RCC 7860 (cell line): ENCODE results near the gene PPARD.
"Not testable (repeated sequence)": the region's sequence is repeated elsewhere in the genome, so short reads cannot be mapped to it uniquely, and the experiment has no call there.

Experiments used
- DNase-seq: peaks from one replicate; pipeline ENCODE4 v3.0.0-alpha.2; 2015; ENCODE audit warnings: low spot score
- FAIRE-seq: peaks from 2 replicates; lab custom pipeline; 2012; peaks lifted over from hg19 to GRCh38; lab: Jason Lieb, UNC

PPARD gene

GRCh38 chr6:35342258-35343091 lies at the start of gene PPARD:
Gene PPARD (plus strand): TSS chr6:35342558. CDS start chr6:35411088, 68,530 bp downstream.
- no peak for FAIRE-seq

GRCh38 chr6:35293681-35294080 lies 48.7 kb upstream of the PPARD start:
- FAIRE-seq (no peak), DNase-seq (no peak)

More at GRCh38 chr6:35342258-35343091, at the start of gene PPARD:
- DNase-seq, result peak; percentile 83

GRCh38 chr6:35294308-35294945 lies 47.9 kb upstream of the PPARD start:
- no peak for FAIRE-seq
- DNase-seq, result peak; percentile 24

GRCh38 chr6:35295036-35295435 lies 47.3 kb upstream of the PPARD start:
- FAIRE-seq (no peak), DNase-seq (no peak)

DNA sequence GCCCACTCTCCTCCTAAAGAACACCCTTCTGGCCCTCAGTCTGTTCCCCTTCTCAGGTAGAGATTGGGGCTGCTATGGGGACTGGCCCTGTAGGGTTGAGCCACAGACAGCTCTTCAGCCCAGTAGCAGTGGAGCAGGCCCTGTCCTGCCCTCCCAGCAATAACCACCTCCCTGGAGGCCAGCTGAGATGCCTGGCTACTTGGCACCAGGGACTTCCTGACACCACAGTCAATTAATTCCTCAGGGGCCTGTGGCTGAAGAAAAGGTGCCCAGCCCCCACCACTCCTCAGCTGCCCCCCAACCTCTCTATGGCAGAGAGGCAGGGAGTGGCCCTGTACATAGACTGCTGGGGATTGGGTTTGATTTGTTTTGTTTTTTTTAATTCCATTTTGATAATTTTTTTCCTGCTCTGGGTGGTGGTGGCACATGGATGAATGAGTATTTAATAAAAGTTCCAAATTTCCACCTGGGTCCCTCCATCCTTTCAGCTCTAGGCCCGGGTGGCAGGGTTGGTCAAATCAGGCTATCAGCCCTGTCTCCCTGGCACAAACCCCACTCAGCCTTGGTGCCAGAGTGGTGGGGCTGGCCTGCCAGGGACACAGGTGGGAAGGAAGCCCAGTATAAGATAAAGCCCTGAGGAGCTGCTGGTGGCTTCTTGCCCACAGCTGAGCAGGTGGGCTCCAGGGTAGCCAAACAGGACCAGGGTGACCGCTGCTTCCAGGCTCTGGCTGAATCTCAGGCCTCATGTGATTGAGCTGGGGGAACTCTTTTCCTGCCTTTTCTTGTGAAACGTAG lies 46.6 kb upstream of the PPARD start:
- FAIRE-seq, result no peak

GRCh38 chr6:35296931-35297600 lies 45.3 kb upstream of the PPARD start:
- FAIRE-seq, result no peak
- DNase-seq, result no peak

More for the DNA sequence above, 46.6 kb upstream of the PPARD start:
- DNase-seq, result no peak

DNA sequence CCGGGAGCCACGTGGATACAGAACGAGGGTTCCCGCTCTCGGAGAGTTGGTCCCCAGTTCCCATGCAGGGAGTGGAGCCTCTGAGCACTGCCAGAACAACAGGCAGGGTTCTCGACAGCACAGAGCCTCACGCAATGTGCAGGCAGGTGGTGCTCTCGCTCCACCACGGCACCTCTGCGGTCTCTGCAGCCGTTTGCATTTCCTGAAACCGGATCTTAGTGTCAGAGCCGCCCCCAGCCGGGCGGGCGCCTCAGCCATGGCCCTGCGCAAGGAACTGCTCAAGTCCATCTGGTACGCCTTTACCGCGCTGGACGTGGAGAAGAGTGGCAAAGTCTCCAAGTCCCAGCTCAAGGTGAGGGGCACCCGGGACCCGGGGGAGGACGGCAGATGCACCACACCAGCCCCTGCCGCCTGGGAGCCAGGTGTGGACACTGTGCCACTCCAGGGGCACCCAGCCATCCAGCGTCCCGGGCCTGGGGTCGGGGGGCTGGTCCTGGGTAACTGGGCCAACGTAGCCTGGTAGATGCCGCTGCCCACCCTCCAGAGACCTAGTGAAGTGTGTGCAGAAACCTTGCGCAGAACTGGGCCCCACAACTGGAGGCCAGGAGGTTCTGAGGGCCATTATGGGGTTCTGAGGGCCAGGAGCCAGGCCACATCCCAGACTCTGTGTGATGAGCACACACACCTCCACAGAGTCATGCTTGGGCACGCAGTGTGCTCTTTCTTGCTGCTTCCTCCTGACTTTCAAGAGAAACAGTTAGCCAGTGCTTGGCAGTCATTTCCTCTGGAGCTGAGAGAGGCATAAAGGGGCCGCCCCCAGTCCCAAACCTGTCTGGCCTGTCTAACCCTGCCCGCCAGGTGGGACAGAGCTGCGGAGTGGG lies 44.5 kb upstream of the PPARD start, which contains the start of gene DEF6:
TSS of gene DEF6 (plus strand) at position 218 of the 881 bp plus-strand sequence. CDS start at position 257, 39 bp downstream.
- DNase-seq, result no peak
- no peak for FAIRE-seq

GRCh38 chr6:35298625-35299140 lies 43.7 kb upstream of the PPARD start:
- FAIRE-seq, result no peak
- DNase-seq, result no peak

DNA sequence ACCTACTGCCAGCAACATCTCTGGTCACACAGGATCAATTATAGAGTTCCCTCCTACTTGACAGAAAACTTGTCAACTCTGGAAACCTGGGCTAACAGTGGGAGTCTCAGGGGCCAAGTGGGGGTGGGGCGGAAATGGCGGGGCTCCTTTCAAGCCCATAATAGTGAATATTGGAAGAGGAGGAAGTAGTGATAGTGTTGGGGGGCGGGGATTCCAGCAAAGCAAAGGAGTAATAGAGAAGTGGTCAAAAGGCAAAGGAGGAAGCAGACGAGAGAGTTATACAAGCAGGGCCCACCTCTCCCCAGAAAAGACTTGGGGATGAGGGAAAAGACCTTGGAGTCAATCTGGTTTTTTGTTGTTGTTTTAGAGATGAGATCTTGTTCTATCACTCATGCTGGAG lies 42.7 kb upstream of the PPARD start:
- DNase-seq (no peak), FAIRE-seq (no peak)

DNA sequence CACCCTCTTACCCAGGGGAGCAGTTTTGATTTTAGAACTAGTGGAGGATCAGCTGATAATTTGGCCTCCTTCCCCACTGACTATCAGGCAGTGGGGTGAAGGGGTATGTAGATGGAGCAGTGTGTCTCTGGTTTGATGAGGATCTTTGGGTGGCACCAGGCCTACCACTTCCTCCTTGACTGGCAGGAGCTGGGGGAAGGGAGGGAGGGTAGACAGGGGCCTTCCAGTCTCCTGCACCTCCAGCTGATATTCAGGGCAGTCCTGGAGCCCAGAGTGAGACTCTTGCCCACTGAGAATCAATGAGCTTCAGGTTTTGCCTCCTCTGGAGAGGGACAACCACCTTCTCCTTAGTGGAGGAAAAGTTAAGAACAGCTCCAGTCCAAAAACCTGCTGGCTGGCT lies 41.5 kb upstream of the PPARD start:
- DNase-seq (no peak), FAIRE-seq (no peak)

GRCh38 chr6:35302604-35303241 lies 39.6 kb upstream of the PPARD start:
- no peak for DNase-seq
- no peak for FAIRE-seq

- DNase-seq (no peak), FAIRE-seq (no peak)
These were observed 38.1 kb upstream of the PPARD start for GRCh38 chr6:35304299-35304698.

DNA sequence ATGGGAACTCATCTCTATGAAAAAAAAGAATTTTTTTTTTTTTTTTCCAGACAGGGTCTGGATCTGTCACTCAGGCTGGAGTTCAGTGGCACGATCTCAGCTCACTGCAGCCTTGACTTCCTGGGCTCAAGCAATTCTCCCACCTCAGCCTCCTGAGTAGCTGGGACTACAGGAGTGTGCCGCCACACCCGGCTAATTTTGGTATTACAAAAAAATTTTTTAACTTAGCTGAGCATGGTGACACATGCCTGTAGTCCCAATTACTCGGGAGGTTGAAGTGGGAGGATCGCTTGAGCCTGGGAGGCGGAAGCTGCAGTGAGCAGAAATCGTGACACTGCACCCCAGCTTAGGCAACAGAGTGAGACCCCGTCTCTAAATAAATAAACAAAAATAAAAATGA lies 37.2 kb upstream of the PPARD start:
- DNase-seq (no peak), FAIRE-seq (no peak)

- FAIRE-seq, DNase-seq: not testable (repeated sequence)
These were observed 35.2 kb upstream of the PPARD start for GRCh38 chr6:35307138-35307537.

DNA sequence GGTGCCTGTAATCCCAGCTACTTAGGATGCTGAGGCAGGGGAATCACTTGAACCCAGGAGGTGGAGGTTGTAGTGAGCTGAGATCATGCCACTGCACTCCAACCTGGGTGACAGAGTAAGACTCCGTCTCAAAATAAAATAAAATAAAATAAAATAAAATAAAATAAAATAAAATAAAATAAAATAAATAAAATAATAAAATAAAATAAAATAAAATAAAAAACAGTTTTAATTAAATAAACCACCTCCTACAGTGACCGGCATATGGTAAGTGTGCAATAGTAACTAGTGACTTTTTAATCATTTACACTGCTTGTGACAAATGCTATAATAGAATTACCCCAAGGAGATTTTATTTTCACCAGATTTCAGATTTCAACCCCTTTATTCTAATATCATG lies 33.8 kb upstream of the PPARD start:
- not testable (repeated sequence) for DNase-seq, FAIRE-seq

GRCh38 chr6:35309611-35310264 lies 32.6 kb upstream of the PPARD start:
- FAIRE-seq, result no peak
- DNase-seq, result no peak

DNA sequence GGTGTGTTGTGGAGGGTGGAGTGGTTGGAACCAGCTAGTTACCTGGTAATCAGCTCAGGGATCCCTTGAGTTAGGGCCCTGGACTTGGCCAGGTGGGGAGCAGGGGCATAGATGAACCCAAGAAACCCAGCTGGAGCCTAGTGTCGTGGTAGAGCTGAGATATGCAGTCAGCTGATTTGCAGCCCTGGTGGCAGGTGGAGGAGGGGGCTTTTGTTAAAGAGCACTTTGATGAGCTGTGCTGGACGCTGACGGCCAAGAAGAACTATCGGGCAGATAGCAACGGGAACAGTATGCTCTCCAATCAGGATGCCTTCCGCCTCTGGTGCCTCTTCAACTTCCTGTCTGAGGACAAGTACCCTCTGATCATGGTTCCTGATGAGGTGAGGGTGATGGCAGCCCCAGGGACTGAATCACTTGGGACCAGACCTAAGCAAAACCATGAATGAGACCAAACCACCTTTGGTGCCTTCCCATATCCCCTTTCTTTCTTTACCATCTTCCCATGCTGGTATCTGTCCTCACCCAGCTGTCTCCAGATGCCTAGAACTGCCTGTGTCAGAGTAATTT lies 32.0 kb upstream of the PPARD start:
- no peak for FAIRE-seq
- no peak for DNase-seq

DNA sequence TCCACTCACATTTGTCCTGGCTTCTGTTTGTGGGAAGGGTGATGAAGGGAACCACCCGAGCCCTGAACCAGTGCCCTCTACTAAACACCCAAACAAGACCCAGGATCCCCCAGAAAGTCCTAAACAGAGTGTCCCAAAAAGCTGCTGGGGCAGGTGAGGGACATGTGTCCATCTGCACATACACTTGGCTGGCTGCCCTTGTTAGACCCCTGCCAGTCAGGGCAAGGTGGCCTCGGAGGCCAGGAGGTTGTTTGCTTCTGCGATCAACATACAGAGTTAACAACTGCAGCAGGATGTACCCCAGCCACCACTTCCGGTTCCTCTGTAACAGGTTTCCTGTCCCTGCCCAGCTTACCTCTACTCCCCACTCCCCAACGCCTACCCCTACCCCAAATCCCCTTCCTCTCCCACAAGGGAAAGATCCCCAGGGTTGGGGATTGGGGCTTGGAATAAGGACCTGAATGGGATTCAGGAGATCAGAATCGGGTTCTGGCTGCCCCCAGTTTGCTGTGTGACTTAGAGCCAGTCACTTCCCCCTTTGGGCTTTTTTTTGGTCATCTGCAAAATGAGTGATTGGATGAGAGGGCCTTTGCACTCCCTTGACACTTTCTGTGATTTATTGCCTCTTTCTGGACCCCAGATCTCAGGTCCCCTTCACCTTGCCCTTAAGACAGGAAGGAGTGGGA lies 30.8 kb upstream of the PPARD start:
- FAIRE-seq, result no peak
- no peak for DNase-seq
